Panc1 (cell line): ENCODE measurements around the gene LRRC61.

Experiments used
- POLR2AphosphoS5 ChIP-seq: IDR thresholded peaks from 2 replicates; pipeline ENCODE4 v1.6.1; 2012; ENCODE audit warnings: mild to moderate bottlenecking, low read depth, low read length, moderate library complexity
- TCF7L2 ChIP-seq: IDR thresholded peaks from 2 replicates; pipeline ENCODE4 v1.6.1; 2011; ENCODE audit warnings: mild to moderate bottlenecking, low read depth, low read length, inconsistent platforms
- TF ChIP-seq, protein P1 (sequence below): fragments of 450-650 bp; IDR thresholded peaks from 2 replicates; pipeline ENCODE4 v1.5.1; 2017; ENCODE audit warnings: mild to moderate bottlenecking
- TF ChIP-seq, protein P2 (sequence below), 2 experiments: IDR thresholded peaks; 2 replicates each; pipeline ENCODE4 v1.6.1; 2011 to 2012; ENCODE audit warnings: low read depth in 2 of 2, control low read depth in 1 of 2, low read length in 1 of 2, mild to moderate bottlenecking in 1 of 2, moderate library complexity in 1 of 2; ENCODE audit not compliant: insufficient read depth in 1 of 2

DNA sequence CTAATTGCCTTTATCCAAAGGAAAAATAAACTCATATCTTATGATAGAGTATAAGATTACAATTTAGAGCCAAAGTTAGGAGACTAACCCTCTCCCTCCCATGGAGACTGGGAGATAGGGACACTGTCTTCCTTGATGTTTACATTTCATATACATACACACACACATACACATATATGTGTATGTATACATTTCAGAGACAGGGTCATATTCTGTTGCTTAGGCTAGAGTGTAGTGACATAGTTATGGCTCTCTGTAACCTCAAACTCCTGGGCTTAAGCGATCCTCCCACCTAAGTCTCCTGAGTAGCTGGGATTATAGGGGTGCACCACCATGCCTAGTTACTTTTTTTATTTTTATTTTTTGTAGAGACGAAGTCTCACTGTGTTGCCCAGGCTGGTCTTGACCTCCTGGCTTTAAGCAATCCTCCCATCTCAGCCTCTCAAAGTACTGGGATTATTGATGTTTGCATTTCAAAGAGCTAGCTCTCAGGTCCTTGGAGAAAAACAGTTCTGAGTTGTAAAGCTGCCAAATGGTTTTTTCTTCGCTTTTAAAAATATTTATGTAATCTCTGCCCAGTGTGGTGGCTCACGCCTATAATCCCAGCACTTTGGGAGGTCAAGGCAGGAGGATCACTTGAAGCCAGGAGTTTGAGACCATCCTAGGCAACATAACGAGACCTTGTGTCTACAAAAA lies 37.4 kb downstream of the LRRC61 start:
- TF ChIP-seq, protein P1, sequence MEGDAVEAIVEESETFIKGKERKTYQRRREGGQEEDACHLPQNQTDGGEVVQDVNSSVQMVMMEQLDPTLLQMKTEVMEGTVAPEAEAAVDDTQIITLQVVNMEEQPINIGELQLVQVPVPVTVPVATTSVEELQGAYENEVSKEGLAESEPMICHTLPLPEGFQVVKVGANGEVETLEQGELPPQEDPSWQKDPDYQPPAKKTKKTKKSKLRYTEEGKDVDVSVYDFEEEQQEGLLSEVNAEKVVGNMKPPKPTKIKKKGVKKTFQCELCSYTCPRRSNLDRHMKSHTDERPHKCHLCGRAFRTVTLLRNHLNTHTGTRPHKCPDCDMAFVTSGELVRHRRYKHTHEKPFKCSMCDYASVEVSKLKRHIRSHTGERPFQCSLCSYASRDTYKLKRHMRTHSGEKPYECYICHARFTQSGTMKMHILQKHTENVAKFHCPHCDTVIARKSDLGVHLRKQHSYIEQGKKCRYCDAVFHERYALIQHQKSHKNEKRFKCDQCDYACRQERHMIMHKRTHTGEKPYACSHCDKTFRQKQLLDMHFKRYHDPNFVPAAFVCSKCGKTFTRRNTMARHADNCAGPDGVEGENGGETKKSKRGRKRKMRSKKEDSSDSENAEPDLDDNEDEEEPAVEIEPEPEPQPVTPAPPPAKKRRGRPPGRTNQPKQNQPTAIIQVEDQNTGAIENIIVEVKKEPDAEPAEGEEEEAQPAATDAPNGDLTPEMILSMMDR, result no peak
- TF ChIP-seq, protein P2, sequence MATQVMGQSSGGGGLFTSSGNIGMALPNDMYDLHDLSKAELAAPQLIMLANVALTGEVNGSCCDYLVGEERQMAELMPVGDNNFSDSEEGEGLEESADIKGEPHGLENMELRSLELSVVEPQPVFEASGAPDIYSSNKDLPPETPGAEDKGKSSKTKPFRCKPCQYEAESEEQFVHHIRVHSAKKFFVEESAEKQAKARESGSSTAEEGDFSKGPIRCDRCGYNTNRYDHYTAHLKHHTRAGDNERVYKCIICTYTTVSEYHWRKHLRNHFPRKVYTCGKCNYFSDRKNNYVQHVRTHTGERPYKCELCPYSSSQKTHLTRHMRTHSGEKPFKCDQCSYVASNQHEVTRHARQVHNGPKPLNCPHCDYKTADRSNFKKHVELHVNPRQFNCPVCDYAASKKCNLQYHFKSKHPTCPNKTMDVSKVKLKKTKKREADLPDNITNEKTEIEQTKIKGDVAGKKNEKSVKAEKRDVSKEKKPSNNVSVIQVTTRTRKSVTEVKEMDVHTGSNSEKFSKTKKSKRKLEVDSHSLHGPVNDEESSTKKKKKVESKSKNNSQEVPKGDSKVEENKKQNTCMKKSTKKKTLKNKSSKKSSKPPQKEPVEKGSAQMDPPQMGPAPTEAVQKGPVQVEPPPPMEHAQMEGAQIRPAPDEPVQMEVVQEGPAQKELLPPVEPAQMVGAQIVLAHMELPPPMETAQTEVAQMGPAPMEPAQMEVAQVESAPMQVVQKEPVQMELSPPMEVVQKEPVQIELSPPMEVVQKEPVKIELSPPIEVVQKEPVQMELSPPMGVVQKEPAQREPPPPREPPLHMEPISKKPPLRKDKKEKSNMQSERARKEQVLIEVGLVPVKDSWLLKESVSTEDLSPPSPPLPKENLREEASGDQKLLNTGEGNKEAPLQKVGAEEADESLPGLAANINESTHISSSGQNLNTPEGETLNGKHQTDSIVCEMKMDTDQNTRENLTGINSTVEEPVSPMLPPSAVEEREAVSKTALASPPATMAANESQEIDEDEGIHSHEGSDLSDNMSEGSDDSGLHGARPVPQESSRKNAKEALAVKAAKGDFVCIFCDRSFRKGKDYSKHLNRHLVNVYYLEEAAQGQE (IDR thresholded peaks at IDR 0.05; ENCODE audit: insufficient read depth in 1 of 2, low read depth in 2 of 2, low read length in 1 of 2), result no peak
- TF ChIP-seq POLR2AphosphoS5 (no peak), TCF7L2 (no peak)
